ENCODE results near the gene FREY1.

GRCh38 chr11:45872651-45873356 lies 34.3 kb downstream of the FREY1 start:
- TF ChIP-seq POLR2A (IDR thresholded peaks at IDR 0.05; ENCODE audit: low read length) (no peak), GATA1 (IDR thresholded peaks at IDR 0.05; ENCODE audit: low read depth, low read length) (no peak)

Data from erythroblast (primary cell).